DMS153 (cell line): ENCODE data around the gene ACOX2.
"Not testable (repeated sequence)": the region's sequence is repeated elsewhere in the genome, so short reads cannot be mapped to it uniquely, and the experiment has no call there.

Source experiments
- DNase-seq: peaks from one replicate; lab custom pipeline; 2025; lab: John Stamatoyannopoulos, UW

Gene ACOX2

GRCh38 chr3:58534592-58535494 lies 2.1 kb downstream of the ACOX2 start:
- no peak for DNase-seq

DNA sequence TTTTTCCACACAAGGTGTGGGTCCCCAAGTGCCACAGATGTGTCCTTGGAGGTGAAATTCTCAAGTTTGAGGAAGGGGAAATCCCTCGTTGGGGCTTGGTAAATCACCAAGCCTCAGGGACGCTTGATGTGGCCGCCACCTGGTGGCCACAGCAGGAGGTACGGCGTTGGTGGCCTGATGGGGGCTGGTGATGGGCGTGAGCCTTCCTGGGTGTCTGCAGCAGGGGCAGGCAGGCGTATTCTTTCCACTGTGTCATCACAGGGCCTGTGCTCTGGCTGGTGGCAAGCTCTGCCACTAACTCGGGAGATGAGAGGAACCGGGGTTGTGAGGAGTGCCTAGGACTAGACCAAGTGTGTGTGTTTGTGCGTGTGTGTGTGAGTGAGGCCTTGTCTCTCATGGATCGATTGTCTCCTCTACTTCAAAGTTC lies 4.2 kb downstream of the ACOX2 start:
- no peak for DNase-seq

DNA sequence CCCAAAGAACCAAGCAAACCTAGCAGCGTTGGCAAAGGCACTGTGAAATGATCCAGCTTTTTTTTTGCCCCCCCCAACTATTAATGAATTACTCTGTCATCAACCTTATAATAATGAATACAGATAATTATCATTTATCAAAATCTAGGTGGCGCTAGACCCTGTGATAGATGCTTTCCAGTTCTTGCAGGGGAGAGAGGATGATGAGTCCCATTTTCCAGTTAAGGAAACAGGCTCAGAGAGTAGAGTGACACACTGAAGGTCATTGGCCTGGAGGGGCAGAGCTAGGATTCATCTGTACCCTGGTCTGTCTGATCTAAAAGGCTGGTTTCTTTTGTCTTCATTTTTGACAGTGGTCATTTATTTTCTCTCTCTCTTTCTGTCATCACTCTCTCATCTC lies 5.0 kb downstream of the ACOX2 start:
- DNase-seq, result no peak

- no peak for DNase-seq
Observed at GRCh38 chr3:58531555-58531954, 5.4 kb downstream of the ACOX2 start.

GRCh38 chr3:58530354-58530865 lies 6.6 kb downstream of the ACOX2 start:
- no peak for DNase-seq

GRCh38 chr3:58529516-58530353 lies 7.3 kb downstream of the ACOX2 start:
- DNase-seq, result no peak

DNA sequence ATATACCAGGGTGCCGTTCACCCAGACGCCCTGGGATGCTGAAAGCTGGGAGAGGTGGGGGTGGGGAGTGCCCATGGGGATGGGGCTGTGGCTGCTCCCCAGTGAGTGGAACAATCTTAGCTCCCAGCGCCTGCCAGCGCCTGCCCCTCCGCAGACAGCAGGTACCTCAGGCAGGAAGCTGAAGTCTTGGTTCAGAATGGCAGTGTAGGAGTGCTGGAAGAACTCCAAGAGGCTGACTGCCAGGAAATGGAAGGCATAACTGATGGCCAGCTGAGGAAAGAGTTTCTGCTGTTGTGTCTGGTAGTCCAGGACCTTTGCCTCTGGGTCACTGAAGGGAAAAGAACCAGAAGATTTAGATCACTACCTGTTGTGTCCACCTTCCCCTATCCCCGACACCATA lies 8.4 kb downstream of the ACOX2 start:
- peak; percentile 16 for DNase-seq

- not testable (repeated sequence) for DNase-seq
Observed at GRCh38 chr3:58527440-58527839, 9.6 kb downstream of the ACOX2 start.

- no peak for DNase-seq
Observed at GRCh38 chr3:58526515-58526957, 10.5 kb downstream of the ACOX2 start.

DNA sequence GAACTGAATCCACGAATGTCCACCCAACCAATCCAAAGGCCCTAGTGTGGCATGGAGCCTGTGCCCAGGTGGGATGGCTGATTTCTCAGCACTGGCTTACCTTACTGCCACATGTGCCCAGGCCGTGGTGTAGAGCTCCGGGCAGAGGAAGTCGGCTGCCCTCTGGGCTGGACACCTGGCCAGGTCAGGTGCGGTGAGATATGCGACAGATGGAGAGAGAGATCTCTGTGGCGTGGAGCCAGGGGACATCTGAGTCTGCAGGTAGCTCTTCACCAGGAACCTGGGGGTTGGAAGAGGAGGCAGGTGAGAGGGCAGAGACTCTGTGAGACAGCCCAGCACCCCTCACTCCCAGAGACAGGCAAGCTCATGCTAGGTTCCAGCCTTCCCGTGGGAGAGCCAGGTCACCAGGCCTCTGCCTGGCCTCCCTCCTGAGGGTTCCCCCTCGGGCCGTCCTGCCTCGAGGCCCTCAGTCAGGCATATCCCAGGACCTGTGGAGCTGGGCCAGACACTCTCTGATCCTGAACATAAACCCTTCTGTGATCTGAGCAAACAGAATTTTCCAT lies 12.6 kb downstream of the ACOX2 start:
- no peak for DNase-seq

- DNase-seq, result no peak
Observed at GRCh38 chr3:58522759-58523425, 14.1 kb downstream of the ACOX2 start.

DNA sequence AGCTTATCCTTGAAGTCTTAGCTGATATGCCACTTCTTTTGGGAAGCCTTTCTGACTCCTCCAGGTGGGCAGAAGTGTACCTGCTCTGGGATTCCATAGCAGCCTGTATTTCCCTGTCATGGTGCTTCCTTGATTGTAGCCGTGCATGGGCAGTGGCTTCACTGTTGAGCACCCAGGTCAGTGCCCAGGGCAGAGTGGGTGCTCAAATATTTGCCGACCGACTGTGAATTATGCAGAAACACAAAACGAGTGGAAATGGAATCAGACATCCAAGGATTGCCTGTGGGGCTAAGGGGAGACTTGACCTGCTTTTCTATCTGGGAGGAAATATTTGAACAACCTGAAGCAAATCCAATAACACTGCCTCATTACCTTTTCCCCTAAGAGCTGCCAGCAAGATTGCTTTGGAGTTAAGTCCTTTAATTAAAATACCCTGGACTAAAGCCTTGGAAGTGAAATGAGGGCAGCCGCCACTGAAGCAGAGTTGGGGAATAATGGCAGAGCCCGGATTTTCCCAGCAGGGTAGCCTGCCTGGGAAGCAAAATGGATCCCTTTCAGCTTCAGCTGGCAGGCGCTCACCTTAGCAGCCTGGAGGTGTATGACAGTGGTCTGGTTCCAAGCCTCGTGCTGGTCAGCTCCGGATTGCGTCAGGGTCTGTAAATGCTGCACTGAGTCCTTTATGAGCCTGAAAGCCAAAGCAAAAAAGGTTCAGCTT lies 14.9 kb downstream of the ACOX2 start:
- no peak for DNase-seq

DNA sequence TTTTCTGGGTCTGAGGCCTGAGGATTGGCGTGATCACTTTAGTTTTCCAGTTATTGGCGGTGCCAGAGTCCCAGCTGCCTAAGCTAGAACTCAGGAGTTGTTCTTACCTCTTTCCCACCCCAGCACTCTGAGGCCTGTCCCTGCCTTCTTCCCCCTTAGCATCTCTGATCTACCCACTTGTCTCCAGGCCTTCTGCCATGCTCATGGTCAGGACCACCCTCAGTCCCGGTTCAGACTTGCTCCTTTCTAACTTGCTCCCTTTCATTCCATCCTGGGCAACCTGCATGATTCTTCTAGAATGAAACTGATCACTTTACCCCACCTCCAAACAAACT lies 15.7 kb downstream of the ACOX2 start:
- DNase-seq, result no peak

DNA sequence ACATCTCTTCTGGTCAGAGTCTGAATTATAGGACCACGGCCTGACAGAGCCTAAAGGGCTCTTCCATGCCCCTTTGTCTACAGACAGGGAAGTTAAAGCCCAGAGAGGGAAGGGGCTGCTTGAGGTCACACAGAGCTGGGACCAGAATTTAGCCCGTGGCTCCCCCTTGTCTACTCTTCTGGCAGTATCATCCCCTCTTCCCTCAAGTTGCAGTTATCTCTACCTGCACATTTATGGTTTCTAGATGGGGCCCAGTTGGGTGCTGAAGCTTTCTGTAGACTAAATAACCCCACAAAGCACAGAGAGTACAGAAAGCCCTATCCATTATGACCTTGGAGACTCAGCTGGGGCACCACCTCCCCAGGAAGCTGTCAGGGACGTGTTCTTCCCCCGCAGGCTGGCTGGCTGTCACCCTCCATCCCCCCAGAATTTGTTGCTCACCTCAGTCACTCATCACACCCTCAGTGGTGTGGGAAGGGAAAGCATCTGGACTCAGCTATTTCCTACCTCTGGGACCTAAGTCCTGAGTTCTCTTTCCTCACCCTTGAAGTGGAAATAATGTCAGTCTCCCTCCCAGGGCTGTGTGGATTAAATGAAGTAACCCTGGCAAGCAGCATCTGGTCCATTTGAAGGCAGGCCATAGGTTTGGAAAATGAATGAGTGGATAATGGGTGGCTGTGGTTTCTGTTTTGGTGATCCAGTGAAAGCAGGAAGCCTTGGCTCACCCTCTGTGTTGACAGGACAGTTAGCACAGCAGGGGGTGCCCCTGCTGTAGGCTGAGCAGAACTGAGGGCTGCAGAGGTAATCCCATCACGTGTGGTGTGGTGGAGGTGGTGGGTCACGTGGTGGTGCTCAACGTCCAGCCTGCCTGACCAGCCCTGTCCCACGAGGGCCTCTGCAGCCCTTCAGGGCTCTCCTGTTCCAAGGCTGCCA lies 16.3 kb downstream of the ACOX2 start:
- DNase-seq, result no peak

GRCh38 chr3:58519668-58520402 lies 17.2 kb downstream of the ACOX2 start:
- no peak for DNase-seq

- no peak for DNase-seq
Observed at GRCh38 chr3:58518291-58518789, 18.6 kb downstream of the ACOX2 start.

DNA sequence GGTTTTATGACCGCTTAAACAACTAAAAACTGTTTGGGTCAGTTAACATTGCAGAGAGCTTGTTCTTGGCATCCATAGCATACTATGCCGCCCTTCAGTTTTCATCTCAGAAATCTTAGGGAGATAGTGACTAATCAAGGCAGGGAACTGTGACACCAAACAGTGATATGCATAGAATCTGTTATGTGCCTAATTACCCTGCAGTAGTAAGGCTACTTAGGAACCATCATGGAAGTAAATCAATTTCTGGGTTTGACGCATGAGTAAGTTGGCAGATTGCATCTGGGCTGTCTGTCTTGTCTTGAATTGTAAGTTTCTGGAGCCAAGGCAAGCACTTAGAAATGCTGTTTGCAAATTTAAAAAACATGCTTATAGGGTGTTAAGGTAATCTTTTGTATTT lies 22.6 kb downstream of the ACOX2 start:
- no peak for DNase-seq

DNA sequence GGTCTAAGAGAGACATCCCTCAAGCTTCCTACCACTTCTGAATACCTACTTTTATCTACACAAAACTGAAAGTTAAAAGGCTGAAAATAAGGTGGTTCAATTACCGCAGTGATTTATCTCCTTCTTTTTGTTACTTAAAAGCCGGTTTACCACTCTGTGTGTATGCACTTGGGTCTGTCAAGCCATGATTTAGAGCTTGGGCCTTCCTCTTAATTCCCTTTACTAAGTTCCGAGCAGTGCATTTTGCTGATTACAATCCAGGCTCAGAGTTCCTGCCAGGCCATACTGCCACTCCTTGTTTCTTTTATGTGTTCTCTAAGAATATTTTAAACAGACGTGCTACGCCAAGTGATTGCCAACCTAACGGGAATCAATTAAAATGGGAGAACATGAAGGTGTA lies 28.6 kb downstream of the ACOX2 start:
- DNase-seq, result no peak

- no peak for DNase-seq
Observed at GRCh38 chr3:58507356-58508078, 29.5 kb downstream of the ACOX2 start.
